GM19238 (cell line): ENCODE measurements around the gene IPO4.

Source experiments
- DNase-seq: peaks from one replicate; pipeline ENCODE4 v3.0.0; 2011; ENCODE audit warnings: low spot score; ENCODE audit not compliant: insufficient read length

Gene IPO4

DNA sequence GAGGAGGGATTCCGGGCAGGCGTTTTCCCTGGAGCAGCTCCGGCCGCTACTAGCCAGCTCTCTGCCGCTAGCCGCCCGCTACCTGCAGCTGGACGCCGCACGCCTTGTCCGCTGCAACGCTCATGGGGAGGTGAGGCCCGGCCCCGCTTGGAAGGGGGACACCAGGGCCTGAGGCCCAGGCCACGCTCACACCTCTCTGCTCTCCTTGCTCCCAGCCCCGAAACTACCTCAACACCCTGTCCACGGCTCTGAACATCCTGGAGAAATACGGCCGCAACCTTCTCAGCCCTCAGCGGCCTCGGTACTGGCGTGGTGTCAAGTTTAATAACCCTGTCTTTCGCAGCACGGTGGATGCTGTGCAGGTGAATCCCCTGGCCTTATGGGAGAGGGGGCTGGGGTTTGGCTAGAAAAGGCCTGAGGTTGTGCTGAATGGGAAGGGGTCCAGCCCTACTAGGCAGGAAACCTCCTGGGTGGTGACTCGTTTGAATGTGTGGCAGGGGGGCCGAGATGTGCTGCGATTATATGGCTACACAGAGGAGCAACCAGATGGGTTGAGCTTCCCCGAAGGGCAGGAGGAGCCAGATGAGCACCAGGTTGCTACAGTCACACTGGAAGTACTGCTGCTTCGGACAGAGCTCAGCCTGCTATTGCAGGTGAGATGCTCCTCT is 40.7 kb downstream of the IPO4 start:
- DNase-seq = no peak

DNA sequence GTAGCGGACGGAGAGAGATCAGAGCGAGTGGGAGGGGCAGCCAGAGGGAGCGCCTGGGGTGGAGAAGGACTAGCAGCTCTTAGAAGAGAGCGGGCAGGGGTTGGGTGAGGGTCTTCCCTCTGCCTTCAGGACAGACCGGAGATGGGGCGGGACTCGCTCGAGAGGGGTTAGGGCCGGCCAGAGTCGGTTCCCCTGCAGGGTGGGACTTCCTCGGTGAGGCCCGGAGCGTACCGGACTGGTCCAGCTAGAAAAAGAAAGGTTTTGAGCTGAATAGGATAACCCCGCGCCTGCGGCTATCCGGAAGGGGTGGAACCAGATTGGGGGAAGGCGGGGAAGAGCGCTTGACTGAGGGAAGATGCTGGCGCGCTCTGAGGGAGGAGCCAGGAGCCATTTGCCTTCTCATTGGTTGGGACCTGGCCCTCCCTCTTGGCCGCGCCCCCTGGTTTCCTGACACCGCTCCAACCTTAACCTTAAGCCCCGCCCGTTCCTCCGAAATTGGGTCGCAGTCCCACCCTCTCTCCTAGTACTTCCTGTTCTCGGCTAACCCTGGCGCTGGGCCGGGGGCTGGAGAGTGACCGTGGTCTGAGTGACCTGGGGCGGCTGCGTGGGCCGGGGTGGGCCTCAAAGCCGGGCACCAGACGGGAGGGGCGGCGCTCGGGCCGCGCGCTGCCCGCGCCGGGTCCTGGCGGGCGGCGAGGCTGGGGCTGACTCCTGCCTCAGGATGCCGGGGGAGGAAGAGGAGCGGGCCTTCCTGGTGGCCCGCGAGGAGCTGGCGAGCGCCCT is 41.4 kb downstream of the IPO4 start, which contains the start of gene RNF31:
Gene RNF31 (plus strand): TSS at position 521 of the 783 bp plus-strand sequence. CDS start 201 bp downstream, at position 722.
- peak; percentile 98 for DNase-seq

DNA sequence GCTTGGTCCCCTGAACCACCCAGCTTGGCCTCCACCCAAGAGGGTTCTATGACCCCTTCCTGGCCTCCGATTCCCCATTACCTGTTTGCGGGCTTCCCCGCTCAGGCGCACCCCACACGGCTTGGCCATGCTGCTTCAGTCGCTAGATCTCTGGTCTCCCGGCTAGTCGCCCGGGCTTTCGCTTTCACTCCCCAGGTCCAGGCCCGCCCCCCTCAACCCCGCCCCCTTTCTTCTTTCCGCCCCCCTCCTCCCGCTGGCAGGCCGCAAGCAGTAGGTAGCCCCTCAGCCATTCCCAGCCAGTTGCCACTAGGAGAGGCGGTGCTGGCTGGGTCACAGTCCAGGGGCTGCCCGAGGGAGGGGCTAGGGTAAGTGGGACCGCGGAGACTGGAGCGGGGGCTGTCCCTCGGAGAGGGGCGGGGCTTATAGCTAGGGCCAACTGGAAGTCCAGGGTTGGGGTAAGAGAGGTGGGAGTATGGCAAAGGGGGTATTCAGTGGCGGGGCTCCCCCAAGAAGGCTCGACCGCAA is 42.1 kb downstream of the IPO4 start, which contains the start of gene PSME2:
Gene PSME2 (minus strand): TSS at position 158 of the 525 bp plus-strand sequence. CDS start 29 bp downstream, at position 129.
- peak; percentile 98 for DNase-seq

DNA sequence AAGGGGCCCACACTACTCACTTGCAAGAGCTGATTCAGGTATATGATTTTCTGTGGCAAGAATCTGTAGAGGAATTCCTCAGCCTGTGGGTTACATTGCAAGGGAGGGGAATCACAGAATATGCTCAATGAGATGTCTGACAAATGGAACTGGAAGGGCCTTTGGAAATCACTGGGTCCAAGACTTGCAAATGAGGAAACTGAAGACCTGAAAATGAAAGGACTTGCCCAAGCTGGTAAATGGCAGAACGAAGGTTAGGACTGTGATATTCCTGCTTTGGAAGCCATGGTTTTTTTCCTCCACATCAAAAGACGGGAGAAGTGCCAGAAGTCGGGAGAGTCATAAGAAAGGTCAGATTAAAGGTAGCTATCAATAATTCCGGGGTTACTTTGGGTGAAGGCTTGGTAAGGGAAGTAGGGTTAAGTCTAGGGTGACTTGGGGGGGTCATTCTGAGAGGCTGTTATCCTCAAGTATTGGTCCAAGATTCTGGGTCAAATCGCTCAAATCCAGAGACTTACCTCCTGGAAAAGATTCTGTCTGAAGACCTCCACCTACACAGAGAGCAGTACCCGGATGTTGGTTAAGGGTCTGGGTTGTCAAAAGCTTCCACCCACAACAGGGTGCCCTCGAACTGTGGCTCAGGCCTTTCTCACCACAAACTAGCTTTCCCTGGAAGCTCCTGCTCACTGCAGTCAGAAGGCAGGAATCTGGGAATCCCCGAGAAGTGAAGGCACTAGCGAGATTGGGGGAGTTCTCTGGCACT is 42.7 kb downstream of the IPO4 start:
- DNase-seq = no peak

DNA sequence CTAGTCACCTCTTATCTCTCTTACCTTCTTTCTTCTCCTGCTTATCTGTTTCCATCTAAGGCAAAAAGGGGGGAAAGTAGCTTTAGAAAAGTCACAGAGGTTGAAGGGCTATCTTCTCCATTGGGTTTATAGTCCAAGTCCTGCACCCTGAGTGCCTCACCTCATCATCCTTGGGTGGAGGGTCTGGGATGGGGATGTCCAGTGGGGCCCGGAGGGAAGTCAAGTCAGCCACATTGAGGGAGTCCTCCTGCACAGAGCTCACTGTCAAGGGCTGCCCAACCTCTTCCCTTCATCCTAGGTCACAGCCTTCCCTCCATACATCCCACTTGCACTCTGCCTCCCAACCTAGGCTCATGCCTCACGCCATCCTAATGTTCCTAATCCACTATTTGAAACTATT is 43.4 kb downstream of the IPO4 start:
- no peak for DNase-seq

DNA sequence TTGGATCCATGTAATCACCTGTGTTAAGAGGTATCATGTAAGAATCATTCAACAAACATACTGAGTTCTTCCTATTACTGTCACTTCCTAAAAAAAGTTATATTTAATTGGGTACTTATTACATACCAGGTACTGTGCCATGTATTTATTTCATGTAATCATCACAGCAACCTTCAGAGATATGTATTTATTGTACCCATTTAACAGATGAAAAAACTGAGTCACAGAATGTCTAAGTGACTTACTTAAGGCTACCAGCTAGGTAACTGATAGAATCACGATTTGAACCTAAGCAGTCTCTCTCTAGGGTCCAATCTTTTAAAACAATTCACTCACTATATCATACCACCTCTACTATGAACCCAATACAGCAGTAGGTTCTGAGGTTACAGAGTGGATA is 44.2 kb downstream of the IPO4 start:
- no peak for DNase-seq

DNA sequence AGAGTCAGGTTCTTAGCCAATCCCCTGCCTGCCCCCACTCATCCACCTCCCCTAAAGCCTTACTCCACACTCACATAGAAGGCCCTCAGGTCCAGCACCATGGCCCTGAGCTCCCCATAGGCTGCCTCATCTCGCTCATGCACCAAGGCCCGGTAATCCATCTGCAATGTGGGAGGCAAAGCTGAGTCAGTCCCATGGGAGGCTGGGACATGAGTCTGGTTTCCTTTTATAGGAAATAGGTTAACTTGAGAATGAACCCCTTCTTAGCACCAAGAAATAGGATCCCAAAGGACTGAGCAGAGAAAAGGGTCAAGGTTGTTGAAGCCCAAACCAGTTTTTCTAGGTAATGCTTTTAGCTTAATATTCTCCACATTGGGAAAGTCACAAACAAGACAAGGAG is 45.1 kb downstream of the IPO4 start:
- DNase-seq = no peak

DNA sequence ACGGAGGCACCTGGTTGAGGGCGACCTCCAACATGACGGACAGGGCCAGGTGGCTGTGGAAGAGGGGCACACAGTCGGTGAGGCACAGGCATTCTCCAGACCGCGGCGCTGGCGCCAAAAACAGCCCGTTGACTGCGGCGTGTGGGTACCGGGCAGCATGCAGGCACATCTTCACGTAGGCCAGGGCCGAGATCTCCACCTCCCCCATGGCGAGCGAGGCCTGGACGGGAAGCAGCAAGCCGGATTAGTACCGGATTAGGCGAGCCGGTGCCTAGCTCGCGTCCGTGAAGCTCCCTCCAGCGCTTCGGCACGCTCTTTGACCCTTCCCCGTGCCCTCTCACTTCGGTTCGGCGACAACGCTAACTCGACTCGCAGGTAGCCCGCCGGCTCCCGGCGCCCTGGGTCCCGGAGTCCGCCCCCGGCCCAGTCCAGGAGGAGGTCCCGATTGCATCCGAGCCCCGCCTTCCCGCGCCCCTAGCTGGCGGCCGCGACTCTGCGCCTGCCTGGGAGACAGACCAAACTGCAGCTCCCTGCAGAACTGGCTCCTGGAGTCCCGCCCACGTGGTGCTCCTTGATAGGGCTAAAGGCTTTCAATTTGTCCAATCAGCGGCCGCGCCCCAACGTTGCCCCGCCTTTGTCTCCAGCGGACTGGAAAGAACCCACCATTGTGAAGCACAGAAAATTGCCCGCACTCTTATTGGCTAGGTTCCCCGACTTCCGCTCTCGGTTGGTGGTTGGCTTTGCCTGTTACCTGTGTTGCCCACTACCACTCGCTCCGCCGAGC is 47.3 kb downstream of the IPO4 start, which contains the start of gene EMC9:
Gene EMC9 (minus strand): TSS at position 495 of the 784 bp plus-strand sequence. CDS start 287 bp downstream, at position 208.
- DNase-seq = peak; percentile 96

DNA sequence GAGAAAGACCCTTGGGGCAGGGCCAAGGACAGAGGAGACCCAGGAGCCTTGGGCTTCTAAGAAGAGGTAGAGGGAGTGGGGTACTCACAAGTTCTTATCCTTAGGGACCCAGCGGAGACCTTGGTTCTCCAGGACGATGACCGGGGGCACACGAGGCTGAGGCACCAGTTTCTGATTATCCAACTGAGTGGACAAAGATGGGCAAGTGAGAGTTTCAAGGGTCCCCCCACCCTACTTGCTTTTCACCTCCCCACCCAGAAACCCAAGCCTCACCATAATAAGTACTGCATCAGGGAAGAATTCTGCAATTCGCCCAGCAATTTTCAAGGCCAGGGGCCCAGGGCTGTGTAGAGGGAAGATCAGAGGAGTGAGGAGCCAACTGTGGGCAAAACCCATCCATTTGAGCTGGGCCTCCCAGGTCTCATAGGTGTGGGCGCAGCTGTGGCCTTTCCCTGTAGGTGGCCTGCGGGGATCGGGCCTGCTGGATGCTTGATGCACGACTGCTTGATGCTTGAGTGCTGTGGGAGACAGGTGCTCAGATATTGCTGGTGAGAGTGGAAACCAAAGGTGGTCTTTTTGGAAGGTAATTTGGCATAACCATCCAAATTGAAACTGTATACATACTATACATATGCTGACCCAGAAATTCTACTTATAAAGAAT is 49.2 kb downstream of the IPO4 start:
- DNase-seq = no peak

DNA sequence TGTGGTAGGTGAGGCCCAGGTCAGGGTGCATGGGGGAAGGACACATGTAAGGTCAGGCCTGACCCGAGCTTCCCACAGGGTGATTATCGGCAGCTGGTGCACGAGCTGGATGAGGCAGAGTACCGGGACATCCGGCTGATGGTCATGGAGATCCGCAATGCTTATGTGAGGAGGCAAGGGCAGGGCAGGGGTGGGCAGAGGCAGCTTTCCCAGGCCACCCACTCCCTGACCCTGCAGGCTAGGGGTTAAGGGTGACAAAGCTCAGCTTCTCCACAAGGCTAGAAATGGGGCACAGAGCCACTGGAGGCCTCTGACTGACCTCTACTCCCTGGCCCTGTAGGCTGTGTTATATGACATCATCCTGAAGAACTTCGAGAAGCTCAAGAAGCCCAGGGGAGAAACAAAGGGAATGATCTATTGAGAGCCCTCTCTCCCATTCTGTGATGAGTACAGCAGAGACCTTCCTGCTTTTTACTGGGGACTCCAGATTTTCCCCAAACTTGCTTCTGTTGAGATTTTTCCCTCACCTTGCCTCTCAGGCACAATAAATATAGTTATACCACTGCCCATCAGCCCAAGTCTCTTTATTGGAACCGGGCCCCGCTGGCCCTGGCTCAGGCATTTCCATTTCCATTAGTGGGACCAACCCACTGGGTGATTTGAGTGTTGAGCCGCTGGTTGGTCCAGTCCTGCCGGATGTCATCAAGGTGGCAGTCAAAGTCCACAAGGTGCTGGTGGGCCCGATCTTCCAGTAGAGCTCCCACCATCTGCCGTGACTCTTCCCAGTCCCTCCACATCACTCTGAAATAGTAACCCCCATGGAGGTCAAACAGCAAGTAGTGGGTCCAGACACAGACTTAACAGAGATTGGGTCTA is 50.0 kb downstream of the IPO4 start:
- no peak for DNase-seq

DNA sequence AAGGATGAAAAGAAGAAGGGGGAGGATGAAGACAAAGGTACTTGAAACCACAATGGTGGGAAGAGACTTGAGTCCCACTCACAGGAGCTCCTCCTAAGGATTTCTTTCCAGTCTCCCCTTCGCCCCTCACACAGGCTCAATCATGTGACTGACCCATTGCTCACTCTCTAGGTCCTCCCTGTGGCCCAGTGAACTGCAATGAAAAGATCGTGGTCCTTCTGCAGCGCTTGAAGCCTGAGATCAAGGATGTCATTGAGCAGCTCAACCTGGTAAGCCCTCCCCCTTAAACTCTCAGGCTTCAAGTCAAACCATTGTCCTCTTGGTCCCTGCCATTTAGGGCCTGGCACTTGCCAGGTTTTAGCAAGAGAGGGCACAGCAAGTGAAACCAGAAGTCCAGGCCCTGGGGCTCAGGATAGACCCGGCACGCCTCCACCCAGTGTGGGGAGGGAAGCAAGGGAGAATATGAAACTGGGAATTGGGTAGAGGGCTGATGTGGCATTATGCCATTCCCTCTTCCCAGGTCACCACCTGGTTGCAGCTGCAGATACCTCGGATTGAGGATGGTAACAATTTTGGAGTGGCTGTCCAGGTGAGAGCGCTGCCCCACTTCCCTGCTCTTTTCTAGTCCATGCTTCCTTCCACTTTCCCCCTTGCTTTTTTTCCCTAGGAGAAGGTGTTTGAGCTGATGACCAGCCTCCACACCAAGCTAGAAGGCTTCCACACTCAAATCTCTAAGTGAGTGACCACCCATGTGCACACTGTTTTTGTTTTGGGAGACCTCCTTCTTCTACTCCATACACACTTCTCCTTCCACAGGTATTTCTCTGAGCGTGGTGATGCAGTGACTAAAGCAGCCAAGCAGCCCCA is 50.9 kb downstream of the IPO4 start:
- DNase-seq = no peak

DNA sequence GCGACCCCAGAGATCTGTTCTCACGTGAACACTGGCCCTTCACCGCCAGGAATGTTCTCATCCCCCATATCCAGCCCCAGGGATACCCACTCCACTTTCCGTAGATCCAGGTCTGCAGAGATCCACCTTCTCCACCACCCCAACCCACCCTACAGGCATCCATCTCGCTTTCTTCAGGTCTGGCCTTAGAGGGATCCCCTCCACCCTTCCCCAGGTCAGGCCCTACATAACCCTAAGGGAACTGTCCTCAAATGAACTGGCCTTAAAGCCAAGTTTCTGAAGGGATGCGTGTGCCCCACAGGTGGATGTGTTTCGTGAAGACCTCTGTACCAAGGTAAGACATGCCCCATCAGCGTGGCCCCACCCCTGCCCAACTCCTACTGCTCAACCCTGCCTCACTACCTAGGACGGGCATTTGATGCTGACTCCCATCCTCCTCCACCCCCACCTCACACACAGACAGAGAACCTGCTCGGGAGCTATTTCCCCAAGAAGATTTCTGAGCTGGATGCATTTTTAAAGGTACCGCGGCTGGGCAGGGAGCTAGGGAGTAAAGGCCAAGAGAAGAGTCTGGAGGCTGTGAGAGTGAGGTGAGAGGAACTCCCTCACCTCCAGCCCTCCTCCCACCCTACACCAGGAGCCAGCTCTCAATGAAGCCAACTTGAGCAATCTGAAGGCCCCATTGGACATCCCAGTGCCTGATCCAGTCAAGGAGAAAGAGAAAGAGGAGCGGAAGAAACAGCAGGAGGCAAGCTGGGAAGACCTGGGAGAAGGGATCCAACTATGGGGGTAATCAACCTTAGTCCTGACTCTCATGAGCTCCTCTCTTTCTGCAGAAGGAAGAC is 51.7 kb downstream of the IPO4 start:
- no peak for DNase-seq

DNA sequence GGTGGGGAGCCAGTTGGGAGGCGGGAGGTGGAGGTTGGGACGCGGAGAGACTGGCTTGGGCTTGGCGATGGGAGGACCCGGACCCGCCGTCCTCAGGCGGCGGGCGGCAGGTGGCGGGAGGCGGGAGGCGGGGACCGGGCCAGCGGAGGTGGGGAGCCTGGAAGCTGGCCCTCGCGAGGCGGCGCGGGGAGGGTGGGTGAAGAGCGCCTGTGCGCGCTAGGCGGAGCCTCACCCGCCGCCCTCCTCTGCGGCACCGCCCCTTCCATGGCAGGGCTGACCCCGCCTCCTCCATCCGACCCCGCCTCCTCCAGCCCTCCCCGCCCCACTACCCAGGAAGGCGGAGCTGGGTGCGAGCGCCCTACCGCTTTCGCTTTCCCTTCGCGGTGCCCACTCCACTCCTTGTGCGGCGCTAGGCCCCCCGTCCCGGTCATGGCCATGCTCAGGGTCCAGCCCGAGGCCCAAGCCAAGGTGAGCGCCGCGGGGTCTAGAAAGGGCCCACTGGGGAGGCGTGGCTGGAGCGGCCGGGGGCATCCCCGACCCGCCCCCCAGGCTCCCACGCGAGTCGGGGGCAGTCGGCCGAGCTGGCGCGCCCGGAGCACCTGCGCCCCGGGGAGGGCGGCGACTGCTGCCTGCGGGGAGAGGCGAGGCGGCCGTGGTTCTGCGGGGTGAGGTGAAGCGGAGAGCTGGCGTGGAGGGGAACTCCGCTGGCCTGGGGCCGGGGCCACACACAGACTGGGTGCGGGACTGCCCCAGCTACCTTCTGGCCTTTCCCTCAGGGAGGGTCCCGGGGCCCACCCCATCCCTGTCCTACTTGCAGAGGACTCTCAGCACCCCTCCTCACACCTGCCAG is 52.6 kb downstream of the IPO4 start, which contains the start of gene PSME1:
Gene PSME1 (plus strand): TSS at position 361 of the 850 bp plus-strand sequence. CDS start 69 bp downstream, at position 430.
- DNase-seq = peak; percentile 91

DNA sequence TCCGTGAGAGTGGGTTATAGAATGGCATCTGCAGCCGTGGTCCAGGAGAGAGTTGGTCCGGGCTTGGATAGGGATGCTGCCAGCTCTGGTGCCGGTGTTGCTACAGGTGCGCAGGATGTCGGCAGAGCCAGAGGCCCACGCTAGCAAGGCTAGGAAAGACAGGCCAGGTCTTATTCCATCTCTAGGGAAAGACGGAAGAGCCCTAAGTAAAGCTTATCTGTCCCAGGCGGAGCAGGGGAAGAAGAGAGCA is 53.1 kb downstream of the IPO4 start:
- no peak for DNase-seq

DNA sequence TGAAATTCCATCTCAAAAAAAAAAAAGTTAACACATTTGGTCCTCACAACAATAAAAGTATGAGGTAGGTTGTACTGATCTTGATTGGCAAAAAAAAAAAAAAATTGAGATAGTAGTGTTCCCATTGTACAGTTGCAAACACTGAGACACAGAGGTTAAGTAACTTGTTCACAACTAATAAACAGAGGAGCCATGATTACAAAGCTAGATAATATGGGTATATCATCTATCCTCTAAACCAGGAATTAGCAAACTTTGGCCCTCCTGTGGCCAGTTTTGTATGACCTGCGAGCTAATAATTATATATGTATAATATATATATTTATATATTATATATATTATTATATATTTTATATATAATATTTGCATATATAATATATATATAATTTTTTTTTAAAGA is 54.9 kb downstream of the IPO4 start:
- no peak for DNase-seq

DNA sequence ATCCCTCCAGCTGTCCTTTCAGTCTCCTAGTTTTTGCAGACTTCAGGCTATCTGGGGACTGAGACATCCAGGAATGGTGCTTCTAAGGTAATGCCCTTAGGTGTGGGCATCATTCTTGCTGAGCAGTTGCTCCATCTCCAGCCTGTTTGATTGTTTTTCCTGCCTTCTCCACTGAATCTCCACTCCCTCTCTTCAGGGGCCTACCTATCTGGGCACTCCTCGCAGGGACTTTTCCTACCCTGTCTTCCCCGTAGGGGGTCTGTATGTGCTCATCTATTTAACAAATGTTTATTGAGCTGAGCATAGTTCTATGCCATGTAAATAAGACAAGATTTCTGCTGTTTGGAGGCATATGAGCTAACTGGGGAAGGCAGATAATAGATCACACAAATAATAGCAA is 55.6 kb downstream of the IPO4 start:
- DNase-seq = no peak
